Activated CD8-positive, alpha-beta T cell treated with anti-CD3 and anti-CD28 coated beads for 36 hours (primary cell): ENCODE measurements around the gene COA5. TPM values are rescaled to one million over a fixed set of nuclear protein-coding genes. Genes with fewer than 3 reads are reported as not detected.
A peak's percentile ranks its signal among the peaks of the same experiment; 100 is the strongest.

Experiments used
- ATAC-seq: fragments of 200-7000 bp; cut with Tn5 transposase; one replicate; pipeline ENCODE4 v1.10.0; 2021; ENCODE audit warnings: mild to moderate bottlenecking, moderate library complexity
- CTCF ChIA-PET: fragments of 350-600 bp; sonication (Branson Sonifier 250); formaldehyde crosslinking; loops from one replicate; lab custom pipeline; 2021; ENCODE audit warnings: antibody characterized with exemption; lab: Charles Lee
- POLR2A ChIA-PET: fragments of 350-600 bp; sonication (Branson Sonifier 250); formaldehyde crosslinking; loops from one replicate; lab custom pipeline; 2021; ENCODE audit warnings: antibody characterized with exemption; lab: Charles Lee
- DNase-seq: peaks from one replicate; pipeline ENCODE4 v3.0.0-alpha.2; 2020
- H3K27ac Mint-ChIP-seq: one replicate; pipeline ENCODE4 v1.8.0; 2021; ENCODE audit warnings: mild to moderate bottlenecking, mixed read lengths
- H3K27me3 Mint-ChIP-seq: one replicate; pipeline ENCODE4 v1.8.0; 2021; ENCODE audit warnings: mixed read lengths
- H3K36me3 Mint-ChIP-seq: one replicate; pipeline ENCODE4 v1.8.0; 2021; ENCODE audit warnings: low read depth, mixed read lengths
- H3K4me1 Mint-ChIP-seq: one replicate; pipeline ENCODE4 v1.8.0; 2021; ENCODE audit warnings: low read depth, mixed read lengths
- H3K4me3 Mint-ChIP-seq: one replicate; pipeline ENCODE4 v1.8.0; 2021; ENCODE audit warnings: mild to moderate bottlenecking, moderate library complexity, mixed read lengths
- H3K9me3 Mint-ChIP-seq: one replicate; pipeline ENCODE4 v1.8.0; 2021; ENCODE audit warnings: mixed read lengths
- intact Hi-C: fragments of 100-400 bp; cut with micrococcal nuclease; formaldehyde crosslinking; loops from one replicate; pipeline ENCODE4 v1.10.0; 2022
- total RNA-seq, 2 experiments: library from RNA; stranded (reverse); gene quantifications; one replicate each; pipeline ENCODE4 v1.2.3, GENCODE V29; 2021
- TF ChIP-seq, protein P1 (sequence below): fragments of 200-600 bp; IDR thresholded peaks from one replicate; pipeline ENCODE4 v1.8.0; 2022; ENCODE audit warnings: antibody characterized with exemption, mild to moderate bottlenecking

Gene COA5, protein sequence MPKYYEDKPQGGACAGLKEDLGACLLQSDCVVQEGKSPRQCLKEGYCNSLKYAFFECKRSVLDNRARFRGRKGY
- total RNA-seq: 10 to 100 TPM; 27.5 to 32.7 TPM

DNA sequence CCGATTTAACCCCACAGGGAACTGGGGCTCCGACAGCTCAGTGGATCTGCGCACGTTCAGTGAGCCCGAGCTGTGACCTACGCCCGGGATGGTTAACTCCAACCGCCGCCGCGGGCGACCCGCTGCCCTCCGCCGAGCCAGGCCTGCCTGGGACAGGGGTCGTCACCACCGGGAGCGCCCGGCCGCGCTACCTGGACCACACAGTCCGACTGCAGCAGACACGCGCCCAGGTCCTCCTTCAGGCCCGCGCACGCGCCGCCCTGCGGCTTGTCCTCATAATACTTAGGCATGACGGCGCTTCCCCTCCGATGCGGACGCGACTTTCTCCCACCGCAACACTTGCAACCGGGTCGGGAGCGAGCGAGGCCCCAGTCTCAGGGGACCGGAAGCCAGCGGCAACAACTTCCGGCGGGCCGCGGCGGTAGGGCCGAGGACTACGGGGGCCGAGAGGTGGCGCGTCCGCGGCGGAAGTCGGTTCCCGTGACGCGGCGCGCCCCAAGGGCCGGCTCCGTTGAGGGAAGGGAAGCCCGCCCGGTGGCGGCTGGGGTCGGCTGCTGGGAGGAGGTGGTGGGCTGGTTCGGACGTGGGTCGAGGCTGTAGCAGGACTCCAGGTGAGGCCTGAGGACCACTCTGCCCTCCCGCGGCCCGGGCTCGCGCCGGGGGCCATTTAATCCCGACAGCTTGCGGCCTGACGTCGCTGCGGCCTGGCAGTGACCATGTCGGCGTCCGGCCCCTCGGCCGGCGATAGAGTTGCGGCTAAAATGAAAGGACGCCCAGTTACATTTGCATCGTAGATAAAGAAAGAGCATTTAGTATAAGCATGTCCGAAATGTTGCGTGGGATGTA, at the start of gene COA5, which contains the start of gene UNC50:
Gene COA5, minus strand, starts transcription at position 397 of the 846 bp plus-strand sequence. Its CDS starts 107 bp downstream, at position 290.
Gene UNC50, plus strand, starts transcription at position 474 of the 846 bp plus-strand sequence. CDS start 1,171 bp downstream, outside the sequence.
- TF ChIP-seq, protein P1, sequence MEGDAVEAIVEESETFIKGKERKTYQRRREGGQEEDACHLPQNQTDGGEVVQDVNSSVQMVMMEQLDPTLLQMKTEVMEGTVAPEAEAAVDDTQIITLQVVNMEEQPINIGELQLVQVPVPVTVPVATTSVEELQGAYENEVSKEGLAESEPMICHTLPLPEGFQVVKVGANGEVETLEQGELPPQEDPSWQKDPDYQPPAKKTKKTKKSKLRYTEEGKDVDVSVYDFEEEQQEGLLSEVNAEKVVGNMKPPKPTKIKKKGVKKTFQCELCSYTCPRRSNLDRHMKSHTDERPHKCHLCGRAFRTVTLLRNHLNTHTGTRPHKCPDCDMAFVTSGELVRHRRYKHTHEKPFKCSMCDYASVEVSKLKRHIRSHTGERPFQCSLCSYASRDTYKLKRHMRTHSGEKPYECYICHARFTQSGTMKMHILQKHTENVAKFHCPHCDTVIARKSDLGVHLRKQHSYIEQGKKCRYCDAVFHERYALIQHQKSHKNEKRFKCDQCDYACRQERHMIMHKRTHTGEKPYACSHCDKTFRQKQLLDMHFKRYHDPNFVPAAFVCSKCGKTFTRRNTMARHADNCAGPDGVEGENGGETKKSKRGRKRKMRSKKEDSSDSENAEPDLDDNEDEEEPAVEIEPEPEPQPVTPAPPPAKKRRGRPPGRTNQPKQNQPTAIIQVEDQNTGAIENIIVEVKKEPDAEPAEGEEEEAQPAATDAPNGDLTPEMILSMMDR: no peak
- Mint-ChIP-seq H3K9me3 (no peaks in the 10 kb centered on the region), H3K36me3 (peaks cover 36% of the 10 kb centered on the region)

DNA sequence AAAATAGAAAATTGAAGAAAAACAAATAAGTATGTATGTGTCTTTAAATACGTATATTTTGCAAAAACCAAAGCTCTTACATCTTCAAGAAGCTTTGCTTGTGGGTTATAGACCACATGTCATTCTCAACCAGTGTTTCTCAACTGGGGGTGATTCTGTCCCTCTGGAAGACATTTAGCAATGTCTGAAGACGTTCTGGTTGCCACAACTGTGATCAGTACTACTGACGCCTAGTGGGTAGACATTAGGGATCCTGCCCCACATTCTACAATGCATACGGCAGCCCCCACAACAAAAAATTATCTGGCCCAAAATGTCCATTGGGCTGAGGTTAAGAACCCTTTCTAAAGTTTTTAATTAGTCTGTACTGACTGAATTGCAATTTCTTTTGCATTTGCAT, 48.5 kb upstream of the COA5 start:
- Mint-ChIP-seq H3K4me3 (peak overlapping the region; percentile 69), H3K4me1 (peaks cover 76% of the 10 kb centered on the region), H3K27ac (peak overlapping the region; percentile 97), H3K9me3 (peaks cover 9% of the 10 kb centered on the region), H3K27me3 (no peaks in the 10 kb centered on the region), H3K36me3 (peaks cover 40% of the 10 kb centered on the region)
- ChIA-PET POLR2A (interaction anchor here (0.7 to 9.5 kb wide), 9 partner anchors 46 to 680 kb away, joined by 3 to 65 read pairs (median 4); partner anchors contain the start of genes EIF5B and MGAT4A), CTCF (interaction anchor here (0.6 to 6.1 kb wide), 18 partner anchors 10 to 181 kb away, joined by 3 to 37 read pairs (median 4); partner anchors contain the start of gene MGAT4A)
- TF ChIP-seq, protein P1: no peak
- intact Hi-C loops: loop anchor here (5.0 kb wide), 2 partner anchors 36 to 116 kb away; no protein-coding TSS in a partner anchor
- ATAC-seq: peak; percentile 48
- peak; percentile 49 for DNase-seq

More for the DNA sequence above, at the start of gene COA5, which contains the start of gene UNC50:
- ChIA-PET CTCF (interaction anchor here (1.0 to 1.8 kb wide), 4 partner anchors 10 to 229 kb away, joined by 3 to 6 read pairs (median 4); no protein-coding TSS in a partner anchor), POLR2A (interaction anchor here (0.6 to 1.5 kb wide), 12 partner anchors 9 to 230 kb away, joined by 3 to 5 read pairs (median 3); no protein-coding TSS in a partner anchor)
- intact Hi-C loops: no loop called here
- ATAC-seq (peak; percentile 93), DNase-seq (peak; percentile 93)
- Mint-ChIP-seq H3K27ac (peak within 1 kb of the TSS; percentile 94), H3K27me3 (no peaks in the 10 kb centered on the region), H3K4me3 (peak within 1 kb of the TSS; percentile 90), H3K4me1 (peaks cover 62% of the 10 kb centered on the region)

DNA sequence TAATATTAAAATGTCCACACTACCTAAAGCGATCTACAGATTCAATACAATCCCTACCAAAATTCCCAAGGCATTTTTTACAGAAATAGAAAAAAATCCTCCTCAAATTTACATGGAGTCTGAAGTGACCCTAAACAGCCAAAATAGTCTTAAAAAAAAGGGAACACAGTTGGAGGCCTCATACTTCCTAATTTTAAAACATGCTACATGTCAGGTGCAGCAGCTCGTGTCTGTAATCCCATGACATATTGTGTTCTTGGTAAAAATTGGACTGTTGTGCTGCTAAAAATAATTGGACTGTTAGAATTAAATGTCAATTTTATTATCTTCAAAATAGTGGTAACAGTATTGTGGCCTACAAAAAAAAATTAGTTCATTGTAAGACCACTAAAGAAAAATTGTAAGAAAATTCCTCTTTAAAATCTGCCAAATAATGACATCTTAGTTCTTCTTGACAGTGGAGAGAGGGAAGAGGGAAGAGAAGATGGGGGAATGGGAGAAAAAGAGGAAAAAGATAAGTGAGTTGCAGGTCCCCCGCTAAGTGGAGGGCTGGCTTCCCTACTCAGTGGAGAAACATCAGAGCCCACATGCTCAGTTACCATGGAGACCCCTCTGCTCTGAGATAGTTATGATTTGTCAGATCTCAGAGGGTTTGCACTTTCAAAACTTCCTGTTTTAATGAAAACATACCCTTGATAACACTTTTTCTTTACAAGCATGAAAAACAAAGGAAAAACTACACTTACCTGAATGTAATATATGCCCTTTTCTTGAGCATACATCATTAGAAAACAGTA, 46.6 kb upstream of the COA5 start:
- Mint-ChIP-seq H3K27ac (peak overlapping the region; percentile 88), H3K9me3 (peaks cover 5% of the 10 kb centered on the region), H3K4me1 (peaks cover 78% of the 10 kb centered on the region), H3K4me3 (peak overlapping the region; percentile 51), H3K36me3 (peaks cover 41% of the 10 kb centered on the region), H3K27me3 (no peaks in the 10 kb centered on the region)
- CTCF ChIA-PET: interaction anchor here (1.5 to 6.1 kb wide), 3 partner anchors 66 to 183 kb away, joined by 3 to 37 read pairs (median 6); partner anchors contain the start of gene MGAT4A
- POLR2A ChIA-PET: no interaction called here
- intact Hi-C loops: loop anchor here (5.0 kb wide), 2 partner anchors 37 to 117 kb away; no protein-coding TSS in a partner anchor
- peak; percentile 76 for DNase-seq
- TF ChIP-seq, protein P1: no peak
- ATAC-seq: peak; percentile 64

DNA sequence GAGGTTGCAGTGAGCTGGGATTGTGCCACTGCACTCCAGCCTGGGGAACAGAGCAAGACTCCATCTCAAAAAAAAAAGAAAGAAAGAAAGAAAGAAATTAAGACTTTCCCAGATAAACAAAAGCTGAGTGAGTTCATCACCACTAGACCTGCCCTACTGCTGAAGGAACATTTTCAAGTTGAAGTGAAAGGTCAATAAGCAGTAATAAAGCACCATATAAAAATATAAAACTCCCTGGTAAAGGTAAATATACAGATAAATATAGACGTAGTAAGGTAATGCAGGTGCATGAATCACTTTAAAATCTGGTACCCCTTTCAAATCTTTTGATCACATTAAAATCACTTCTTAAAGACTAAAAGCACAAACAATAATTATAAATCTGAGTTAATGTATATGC, 42.7 kb upstream of the COA5 start:
- ATAC-seq (no peak), DNase-seq (no peak)
- TF ChIP-seq, protein P1: no peak
- H3K27ac Mint-ChIP-seq: peak overlapping the region; percentile 88
- POLR2A ChIA-PET: interaction anchor here (0.6 kb wide), 2 partner anchors 106 to 193 kb away, joined by 3 to 4 read pairs; no protein-coding TSS in a partner anchor
- CTCF ChIA-PET: no interaction called here
- H3K9me3 Mint-ChIP-seq: peaks cover 6% of the 10 kb centered on the region
- intact Hi-C loops: no loop called here
- peaks cover 47% of the 10 kb centered on the region for H3K36me3 Mint-ChIP-seq
- H3K4me3 Mint-ChIP-seq: no peak overlapping the region
- peaks cover 79% of the 10 kb centered on the region for H3K4me1 Mint-ChIP-seq
- no peaks in the 10 kb centered on the region for H3K27me3 Mint-ChIP-seq
